ENCODE data around the gene LRRTM4. TPM values are rescaled to one million over a fixed set of nuclear protein-coding genes. Genes with fewer than 3 reads are reported as not detected.

Gene LRRTM4
- total and polyA plus RNA-seq, 4 experiments from 2014 or later: not detected

DNA sequence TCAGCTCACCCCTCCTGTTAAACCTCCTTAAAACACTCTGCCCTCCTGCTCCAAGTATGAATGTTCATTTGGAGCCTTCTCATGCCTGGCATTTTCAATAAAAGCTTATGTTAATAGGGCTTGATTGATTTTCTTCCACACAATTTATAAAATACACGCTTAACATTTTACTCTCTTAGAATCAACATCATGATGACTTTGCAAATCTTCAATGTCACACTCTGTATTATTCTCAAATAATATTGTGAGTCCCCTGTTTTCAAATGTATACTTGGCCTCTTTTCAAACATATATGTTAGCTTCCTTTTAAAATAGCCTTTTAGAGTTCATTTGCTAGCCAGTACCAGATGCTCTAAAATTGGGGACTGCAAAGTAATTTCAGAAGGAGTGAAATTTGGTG lies 520.3 kb downstream of the LRRTM4 start:
- H3K27ac ChIP-seq (ENCODE audit: low read depth, low read length): no peak overlapping the region
- H3K36me3 Mint-ChIP-seq: no peaks in the 10 kb centered on the region
- H3K36me3 ChIP-seq (ENCODE audit: insufficient read depth, low read length): no peaks in the 10 kb centered on the region
- H3K4me3 ChIP-seq (ENCODE audit: low read length in 2 of 2): no peak overlapping the region
- H3K27ac Mint-ChIP-seq: no peak overlapping the region
- H3K27me3 ChIP-seq (ENCODE audit: insufficient read depth, low read length): no peaks in the 10 kb centered on the region
- H3K9me3 Mint-ChIP-seq: peaks cover 5 to 34% (median 17%) of the 10 kb centered on the region in 8 donors
- no peaks in the 10 kb centered on the region for H3K4me1 ChIP-seq (ENCODE audit: insufficient read depth, low read length)
- ChIA-PET POLR2A (ENCODE audit: partially characterized antibody) (no interaction called here), CTCF (ENCODE audit: partially characterized antibody) (no interaction called here)
- no peak overlapping the region for H3K4me3 Mint-ChIP-seq
- DNase-seq: no peak
- H3K9me3 ChIP-seq (ENCODE audit: control insufficient read depth in 1 of 2, low read length in 2 of 2): no peaks in the 10 kb centered on the region
- no peaks in the 10 kb centered on the region for H3K4me1 Mint-ChIP-seq
- intact Hi-C loops (cut with micrococcal nuclease): no loop called here
- no peaks in the 10 kb centered on the region for H3K27me3 Mint-ChIP-seq

DNA sequence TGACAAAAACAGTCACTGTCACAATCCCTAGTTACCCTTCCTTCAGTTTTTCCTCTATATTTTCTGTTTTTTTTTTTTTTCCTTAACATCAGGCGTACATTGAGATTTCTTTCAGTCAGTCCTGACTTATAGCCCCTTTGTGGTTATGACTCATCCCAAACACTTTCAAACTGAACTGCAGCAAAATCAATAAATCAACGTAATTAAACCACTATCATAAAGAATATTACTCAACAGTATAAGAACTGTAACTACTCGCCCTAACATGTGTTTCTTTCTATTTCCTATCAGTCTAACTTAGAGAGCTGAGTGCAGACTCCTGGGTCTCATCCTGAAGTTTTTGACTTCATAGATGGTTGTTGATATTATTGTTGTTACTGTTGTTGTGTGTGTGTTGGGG lies 523.5 kb downstream of the LRRTM4 start:
- POLR2A ChIA-PET (ENCODE audit: partially characterized antibody): no interaction called here
- Mint-ChIP-seq H3K27ac (no peak overlapping the region), H3K4me1 (no peaks in the 10 kb centered on the region), H3K27me3 (no peaks in the 10 kb centered on the region), H3K9me3 (peaks cover 3 to 24% (median 10%) of the 10 kb centered on the region in 8 donors), H3K36me3 (no peaks in the 10 kb centered on the region), H3K4me3 (no peak overlapping the region)
- intact Hi-C loops (cut with micrococcal nuclease): no loop called here
- DNase-seq: no peak
- H3K9me3 ChIP-seq (ENCODE audit: control insufficient read depth in 1 of 2, low read length in 2 of 2): no peaks in the 10 kb centered on the region
- H3K27ac ChIP-seq (ENCODE audit: low read depth, low read length): no peak overlapping the region
- no peaks in the 10 kb centered on the region for H3K27me3 ChIP-seq (ENCODE audit: insufficient read depth, low read length)
- CTCF ChIA-PET (ENCODE audit: partially characterized antibody): no interaction called here
- no peaks in the 10 kb centered on the region for H3K36me3 ChIP-seq (ENCODE audit: insufficient read depth, low read length)
- H3K4me3 ChIP-seq (ENCODE audit: low read length in 2 of 2): no peak overlapping the region
- H3K4me1 ChIP-seq (ENCODE audit: insufficient read depth, low read length): no peaks in the 10 kb centered on the region

DNA sequence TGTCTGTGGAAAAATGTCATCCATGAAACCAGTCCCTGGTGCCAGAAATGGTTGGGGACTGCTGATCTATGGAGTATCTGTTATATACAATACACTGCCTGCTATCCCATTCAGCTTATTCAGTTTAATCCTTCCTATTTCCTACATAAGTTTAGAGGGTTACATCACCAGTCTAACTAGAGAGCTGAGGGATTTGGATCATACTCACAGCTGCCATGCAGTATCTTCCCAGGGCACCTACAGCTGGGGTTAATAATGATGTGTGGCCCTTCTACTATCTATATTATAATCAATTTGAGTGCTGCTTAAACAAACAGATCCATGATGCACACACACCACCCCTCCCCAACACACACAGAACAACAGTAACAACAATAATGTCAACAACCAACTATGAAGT lies 524.0 kb downstream of the LRRTM4 start:
- ChIA-PET POLR2A (ENCODE audit: partially characterized antibody) (no interaction called here), CTCF (ENCODE audit: partially characterized antibody) (no interaction called here)
- DNase-seq: no peak
- H3K4me1 ChIP-seq (ENCODE audit: insufficient read depth, low read length): no peaks in the 10 kb centered on the region
- Mint-ChIP-seq H3K36me3 (no peaks in the 10 kb centered on the region), H3K27me3 (no peaks in the 10 kb centered on the region), H3K4me3 (no peak overlapping the region), H3K9me3 (peaks cover 3 to 24% (median 8%) of the 10 kb centered on the region in 8 donors), H3K4me1 (no peaks in the 10 kb centered on the region), H3K27ac (no peak overlapping the region)
- H3K27ac ChIP-seq (ENCODE audit: low read depth, low read length): no peak overlapping the region
- intact Hi-C loops (cut with micrococcal nuclease): no loop called here
- H3K36me3 ChIP-seq (ENCODE audit: insufficient read depth, low read length): no peaks in the 10 kb centered on the region
- no peaks in the 10 kb centered on the region for H3K9me3 ChIP-seq (ENCODE audit: control insufficient read depth in 1 of 2, low read length in 2 of 2)
- H3K27me3 ChIP-seq (ENCODE audit: insufficient read depth, low read length): no peaks in the 10 kb centered on the region
- no peak overlapping the region for H3K4me3 ChIP-seq (ENCODE audit: low read length in 2 of 2)

GRCh38 chr2:76997296-76997695 lies 524.9 kb downstream of the LRRTM4 start:
- Mint-ChIP-seq H3K27me3 (no peaks in the 10 kb centered on the region), H3K36me3 (no peaks in the 10 kb centered on the region), H3K4me1 (no peaks in the 10 kb centered on the region), H3K4me3 (no peak overlapping the region), H3K9me3 (peaks cover 3 to 24% (median 8%) of the 10 kb centered on the region in 8 donors), H3K27ac (no peak overlapping the region)
- H3K27ac ChIP-seq (ENCODE audit: low read depth, low read length): no peak overlapping the region
- no peak for DNase-seq
- H3K4me1 ChIP-seq (ENCODE audit: insufficient read depth, low read length): no peaks in the 10 kb centered on the region
- POLR2A ChIA-PET (ENCODE audit: partially characterized antibody): no interaction called here
- no peaks in the 10 kb centered on the region for H3K9me3 ChIP-seq (ENCODE audit: control insufficient read depth in 1 of 2, low read length in 2 of 2)
- H3K36me3 ChIP-seq (ENCODE audit: insufficient read depth, low read length): no peaks in the 10 kb centered on the region
- no peaks in the 10 kb centered on the region for H3K27me3 ChIP-seq (ENCODE audit: insufficient read depth, low read length)
- no peak overlapping the region for H3K4me3 ChIP-seq (ENCODE audit: low read length in 2 of 2)
- intact Hi-C loops (cut with micrococcal nuclease): no loop called here
- CTCF ChIA-PET (ENCODE audit: partially characterized antibody): no interaction called here

DNA sequence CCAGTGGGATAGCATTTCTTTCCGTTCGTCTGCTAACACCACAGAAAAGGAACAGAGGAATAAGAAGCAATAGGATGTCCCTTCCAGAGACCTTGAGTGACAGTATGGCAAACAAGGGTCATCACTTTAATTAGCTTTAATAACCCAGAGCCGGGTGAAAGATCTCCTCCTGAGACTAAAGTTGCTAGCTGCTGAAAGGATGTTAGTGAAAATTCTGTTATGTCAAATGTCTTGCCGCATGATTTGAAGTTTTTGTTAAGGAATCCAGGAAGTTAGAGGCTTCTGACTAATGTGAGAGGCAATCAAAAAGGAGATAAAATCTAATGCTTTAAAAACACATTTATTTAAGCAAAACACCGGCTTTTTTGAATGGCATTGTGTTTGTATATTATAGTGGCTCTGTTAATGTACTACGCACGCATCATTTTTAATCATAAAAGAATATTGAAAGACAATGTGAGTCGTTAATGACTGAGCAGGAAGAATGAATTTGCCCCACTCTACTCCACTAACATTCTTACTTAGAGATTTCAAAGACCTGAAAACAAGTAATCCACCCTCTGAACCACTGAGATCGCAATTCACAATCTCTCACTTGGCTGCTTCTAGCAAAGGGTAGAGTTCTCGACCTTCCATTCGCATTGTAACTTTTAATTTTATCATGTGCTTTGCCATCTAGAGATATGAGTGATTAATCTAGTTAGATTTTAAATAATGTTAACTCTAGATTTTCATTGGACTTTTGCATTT lies 536.6 kb downstream of the LRRTM4 start:
- Mint-ChIP-seq H3K27me3 (no peaks in the 10 kb centered on the region), H3K27ac (no peak overlapping the region), H3K36me3 (no peaks in the 10 kb centered on the region), H3K4me1 (no peaks in the 10 kb centered on the region), H3K4me3 (no peak overlapping the region), H3K9me3 (peaks cover 2 to 21% (median 7%) of the 10 kb centered on the region in 8 donors)
- DNase-seq: no peak
- Histone ChIP-seq H3K36me3 (ENCODE audit: insufficient read depth, low read length) (no peaks in the 10 kb centered on the region), H3K27ac (ENCODE audit: low read depth, low read length) (no peak overlapping the region), H3K4me3 (ENCODE audit: low read length in 2 of 2) (no peak overlapping the region), H3K4me1 (ENCODE audit: insufficient read depth, low read length) (no peaks in the 10 kb centered on the region), H3K9me3 (ENCODE audit: control insufficient read depth in 1 of 2, low read length in 2 of 2) (no peaks in the 10 kb centered on the region), H3K27me3 (ENCODE audit: insufficient read depth, low read length) (no peaks in the 10 kb centered on the region)
- intact Hi-C loops (cut with micrococcal nuclease): no loop called here
- CTCF ChIA-PET (ENCODE audit: partially characterized antibody): no interaction called here
- POLR2A ChIA-PET (ENCODE audit: partially characterized antibody): no interaction called here

- Mint-ChIP-seq H3K36me3 (no peaks in the 10 kb centered on the region), H3K9me3 (peaks cover 2 to 25% (median 7%) of the 10 kb centered on the region in 8 donors), H3K27ac (no peak overlapping the region), H3K4me1 (no peaks in the 10 kb centered on the region), H3K27me3 (no peaks in the 10 kb centered on the region), H3K4me3 (no peak overlapping the region)
- Histone ChIP-seq H3K4me1 (ENCODE audit: insufficient read depth, low read length) (no peaks in the 10 kb centered on the region), H3K27ac (ENCODE audit: low read depth, low read length) (no peak overlapping the region), H3K36me3 (ENCODE audit: insufficient read depth, low read length) (no peaks in the 10 kb centered on the region), H3K4me3 (ENCODE audit: low read length in 2 of 2) (no peak overlapping the region), H3K27me3 (ENCODE audit: insufficient read depth, low read length) (no peaks in the 10 kb centered on the region), H3K9me3 (ENCODE audit: control insufficient read depth in 1 of 2, low read length in 2 of 2) (no peaks in the 10 kb centered on the region)
- DNase-seq: no peak
- intact Hi-C loops (cut with micrococcal nuclease): no loop called here
- POLR2A ChIA-PET (ENCODE audit: partially characterized antibody): no interaction called here
- CTCF ChIA-PET (ENCODE audit: partially characterized antibody): no interaction called here
Measured at GRCh38 chr2:76984359-76984758, 537.8 kb downstream of the LRRTM4 start.

DNA sequence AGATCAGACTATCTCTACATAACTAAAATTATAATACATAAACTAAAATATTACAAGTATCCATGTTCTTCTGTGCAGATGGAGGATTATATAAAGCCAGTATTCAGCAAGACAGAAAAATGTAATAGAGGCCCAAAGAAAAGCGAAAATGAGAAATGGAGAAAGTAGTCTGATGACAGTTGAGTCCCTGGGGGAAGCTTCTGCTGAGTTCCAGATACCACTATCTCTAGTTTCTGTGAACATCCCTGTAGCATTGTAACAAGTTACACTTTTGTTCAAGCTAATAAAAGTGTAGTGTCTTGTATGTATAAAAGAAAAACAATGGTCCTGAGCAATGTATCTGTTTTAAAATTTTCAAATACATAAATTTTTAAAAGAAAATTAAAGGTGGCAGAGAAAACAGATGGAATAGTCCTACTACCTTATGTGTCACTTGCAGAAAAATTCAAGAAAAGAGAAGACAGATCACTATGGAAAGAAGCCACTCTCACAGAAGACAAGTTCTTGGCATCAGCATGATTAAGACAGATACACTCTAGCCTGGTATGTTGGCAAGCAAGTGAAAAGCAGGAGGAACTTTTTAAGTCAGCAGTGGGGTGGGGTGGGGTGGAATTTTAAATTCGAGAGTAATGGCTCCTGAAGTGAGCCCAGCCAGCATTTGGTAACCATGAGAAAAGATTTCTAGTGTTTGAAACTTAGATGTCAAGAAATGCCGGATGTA lies 541.9 kb downstream of the LRRTM4 start:
- CTCF ChIA-PET (ENCODE audit: partially characterized antibody): no interaction called here
- H3K4me1 Mint-ChIP-seq: no peaks in the 10 kb centered on the region
- Histone ChIP-seq H3K4me1 (ENCODE audit: insufficient read depth, low read length) (no peaks in the 10 kb centered on the region), H3K36me3 (ENCODE audit: insufficient read depth, low read length) (no peaks in the 10 kb centered on the region), H3K9me3 (ENCODE audit: control insufficient read depth in 1 of 2, low read length in 2 of 2) (no peaks in the 10 kb centered on the region), H3K27ac (ENCODE audit: low read depth, low read length) (no peak overlapping the region), H3K4me3 (ENCODE audit: low read length in 2 of 2) (no peak overlapping the region), H3K27me3 (ENCODE audit: insufficient read depth, low read length) (no peaks in the 10 kb centered on the region)
- intact Hi-C loops (cut with micrococcal nuclease): no loop called here
- H3K27ac Mint-ChIP-seq: no peak overlapping the region
- POLR2A ChIA-PET (ENCODE audit: partially characterized antibody): no interaction called here
- no peak overlapping the region for H3K4me3 Mint-ChIP-seq
- no peaks in the 10 kb centered on the region for H3K27me3 Mint-ChIP-seq
- no peaks in the 10 kb centered on the region for H3K36me3 Mint-ChIP-seq
- no peak for DNase-seq
- H3K9me3 Mint-ChIP-seq: peaks cover 2 to 23% (median 7%) of the 10 kb centered on the region in 8 donors

Measured in CD4-positive, alpha-beta memory T cell (primary cell).